ENCODE measurements around the gene MYRF. TPM values are rescaled to one million over a fixed set of nuclear protein-coding genes. Genes with fewer than 3 reads are reported as not detected.

Gene MYRF
- total and polyA plus RNA-seq, 9 of the 15 experiments (the other 6 are each of a cell fraction or from before 2014, with no cell fraction given), result 2.3 to 25.8 (median 7.1) TPM

GRCh38 chr11:61744181-61744580 lies 8.3 kb upstream of the MYRF start (continued):
- no peak for TF ChIP-seq KDM1A (IDR thresholded peaks at IDR 0.05)
- no peak for TF ChIP-seq SOX6 (IDR thresholded peaks at IDR 0.05)
- TF ChIP-seq HDGF (IDR thresholded peaks at IDR 0.05), result no peak
- 0 out of 2 replicates have a peak, but pooled peaks have one; percentile 16 for TF ChIP-seq EGR1 (conservative IDR thresholded peaks at IDR 0.05)
- peak; percentile 28 for TF ChIP-seq PCBP1 (IDR thresholded peaks at IDR 0.05; ENCODE audit: low read depth, low read length, poor library complexity, severe bottlenecking)

GRCh38 chr11:61744609-61745156 lies 7.8 kb upstream of the MYRF start:
- in situ Hi-C loops (cut with MboI), result loop anchor here (5.0 kb wide), 1 partner anchor 48 kb away; the partner anchor contains the start of genes FEN1 and TMEM258
- H3K4me2 ChIP-seq (ENCODE audit: insufficient read depth, low read length), result no peak overlapping the region
- ChIA-PET POLR2A (interaction anchor here (1.6 to 1.7 kb wide), 3 partner anchors 20 to 47 kb away, joined by 5 to 7 read pairs (median 7); partner anchors contain the start of gene TMEM258), CTCF (ENCODE audit: low intra/inter-chr PET ratio) (no interaction called here)
- H4K20me1 ChIP-seq (replicated peaks; ENCODE audit: control insufficient read depth, insufficient read depth, low read length), result no peaks in the 10 kb centered on the region
- 47% methylated on average over 8 of the region's 10 CpGs for WGBS (ENCODE audit: insufficient coverage, low coverage, missing lambda C conversion rate)
- peaks cover 27 to 83% of the 10 kb centered on the region in 2 experiments for H3K4me1 ChIP-seq (replicated peaks in 1 of 2; ENCODE audit: control insufficient read depth in 2 of 2, insufficient read depth in 2 of 2, low read length in 2 of 2)
- no peaks in the 10 kb centered on the region for H3K9me1 ChIP-seq (ENCODE audit: control insufficient read depth, insufficient read depth, low read length)
- ATAC-seq (no peak), DNase-seq (ENCODE audit: extremely low read depth in 1 of 4, low spot score in 3 of 4) (no peak), FAIRE-seq (no peak)
- H2AFZ ChIP-seq (ENCODE audit: low read depth, low read length), result no peak overlapping the region
- H3K4me3 ChIP-seq, result no peak overlapping the region
- BruUV-seq (replicated peaks), result no TSS peak
- no peaks in the 10 kb centered on the region for H3K27me3 ChIP-seq (ENCODE audit: control insufficient read depth in 2 of 2, insufficient read depth in 2 of 2, low read length in 2 of 2)
- intact Hi-C loops (cut with micrococcal nuclease), result loop anchor here (5.0 kb wide), 1 partner anchor 363 kb away; no protein-coding TSS in a partner anchor
- no peaks in the 10 kb centered on the region for H3K9me3 ChIP-seq (replicated peaks; ENCODE audit: control insufficient read depth, insufficient read depth, low read depth, low read length)
- no peaks in the 10 kb centered on the region for H3K36me3 ChIP-seq (ENCODE audit: control insufficient read depth, insufficient read depth, low read length)
- TF ChIP-seq ERF (CRISPR knock-in tag; IDR thresholded peaks at IDR 0.05), result no peak
- TF ChIP-seq MEF2A (IDR thresholded peaks at IDR 0.05; ENCODE audit: control insufficient read depth, low read depth, low read length), result no peak
- TF ChIP-seq PCBP1 (IDR thresholded peaks at IDR 0.05; ENCODE audit: low read depth, low read length, poor library complexity, severe bottlenecking), result peak; percentile 15
- no peak overlapping the region for H3K27ac ChIP-seq (ENCODE audit: extremely low read depth, low read depth, low read length)
- H3K9ac ChIP-seq (ENCODE audit: insufficient read depth in 1 of 2, low read depth in 2 of 2, low read length in 2 of 2), result peak overlapping the region in 1 of 2 experiments; percentile 52; a peak in 1 of 4 replicates
- no peaks in the 10 kb centered on the region for H3K79me2 ChIP-seq (ENCODE audit: control insufficient read depth, insufficient read depth, low read length)

Data from K562 (cell line).